ENCODE results near the gene PSD.

PSD gene

DNA sequence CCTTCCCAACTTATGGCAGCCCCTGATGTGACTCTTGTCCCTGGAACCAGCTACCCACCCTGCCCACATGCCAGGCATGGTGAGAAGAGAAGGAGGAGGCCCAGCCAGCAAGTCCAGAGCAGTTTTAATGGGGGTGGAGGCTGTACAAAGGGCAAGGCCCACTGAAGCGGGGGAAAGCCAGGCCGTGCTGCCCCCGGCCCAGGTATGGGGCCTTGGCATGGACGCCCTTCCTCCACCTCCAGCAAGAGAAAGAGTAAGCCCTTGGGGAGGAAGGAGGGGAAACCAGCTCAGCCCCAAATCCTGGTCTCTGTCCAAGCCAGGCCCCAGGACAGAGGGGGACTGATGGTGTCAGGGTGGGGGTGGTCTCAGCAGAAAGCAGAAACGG, 16.1 kb downstream of the PSD start:
- DNase-seq: no peak

DNA sequence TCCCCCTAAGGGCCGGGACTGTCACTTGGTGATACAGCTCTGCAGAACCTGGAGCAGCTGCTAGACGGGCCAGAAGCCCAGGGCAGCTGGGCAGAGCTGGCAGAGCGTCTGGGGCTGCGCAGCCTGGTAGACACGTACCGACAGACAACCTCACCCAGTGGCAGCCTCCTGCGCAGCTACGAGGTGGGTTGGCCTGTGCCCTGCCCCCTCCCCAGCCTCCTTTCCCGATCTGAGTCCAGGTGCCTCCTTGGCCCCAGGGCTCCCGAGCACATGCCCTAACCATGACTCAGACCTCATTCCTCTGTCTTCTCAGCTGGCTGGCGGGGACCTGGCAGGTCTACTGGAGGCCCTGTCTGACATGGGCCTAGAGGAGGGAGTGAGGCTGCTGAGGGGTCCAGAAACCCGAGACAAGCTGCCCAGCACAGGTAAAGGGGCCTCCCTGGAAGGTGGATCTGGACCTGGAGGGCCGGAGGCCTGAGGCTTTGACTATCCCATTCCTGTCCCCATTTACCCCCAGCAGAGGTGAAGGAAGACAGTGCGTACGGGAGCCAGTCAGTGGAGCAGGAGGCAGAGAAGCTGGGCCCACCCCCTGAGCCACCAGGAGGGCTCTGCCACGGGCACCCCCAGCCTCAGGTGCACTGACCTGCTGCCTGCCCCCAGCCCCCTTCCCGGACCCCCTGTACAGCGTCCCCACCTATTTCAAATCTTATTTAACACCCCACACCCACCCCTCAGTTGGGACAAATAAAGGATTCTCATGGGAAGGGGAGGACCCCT, 16.7 kb downstream of the PSD start:
- DNase-seq: no peak

DNA sequence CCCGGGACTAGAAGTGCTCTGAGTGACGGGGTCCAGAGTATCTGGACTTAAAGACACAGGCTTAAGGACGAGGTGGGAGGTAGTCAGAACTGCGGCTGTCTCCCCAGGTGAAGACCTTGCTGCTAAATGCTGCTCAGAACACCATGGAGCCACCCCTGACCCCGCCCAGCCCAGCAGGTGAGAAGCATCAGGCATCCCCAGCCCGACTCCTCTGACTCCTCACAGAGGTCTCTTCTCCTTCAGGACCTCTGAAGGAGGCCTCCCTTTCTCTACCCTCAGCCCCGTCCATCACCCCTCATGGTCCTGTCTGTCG, 17.3 kb downstream of the PSD start:
- no peak for DNase-seq

DNA sequence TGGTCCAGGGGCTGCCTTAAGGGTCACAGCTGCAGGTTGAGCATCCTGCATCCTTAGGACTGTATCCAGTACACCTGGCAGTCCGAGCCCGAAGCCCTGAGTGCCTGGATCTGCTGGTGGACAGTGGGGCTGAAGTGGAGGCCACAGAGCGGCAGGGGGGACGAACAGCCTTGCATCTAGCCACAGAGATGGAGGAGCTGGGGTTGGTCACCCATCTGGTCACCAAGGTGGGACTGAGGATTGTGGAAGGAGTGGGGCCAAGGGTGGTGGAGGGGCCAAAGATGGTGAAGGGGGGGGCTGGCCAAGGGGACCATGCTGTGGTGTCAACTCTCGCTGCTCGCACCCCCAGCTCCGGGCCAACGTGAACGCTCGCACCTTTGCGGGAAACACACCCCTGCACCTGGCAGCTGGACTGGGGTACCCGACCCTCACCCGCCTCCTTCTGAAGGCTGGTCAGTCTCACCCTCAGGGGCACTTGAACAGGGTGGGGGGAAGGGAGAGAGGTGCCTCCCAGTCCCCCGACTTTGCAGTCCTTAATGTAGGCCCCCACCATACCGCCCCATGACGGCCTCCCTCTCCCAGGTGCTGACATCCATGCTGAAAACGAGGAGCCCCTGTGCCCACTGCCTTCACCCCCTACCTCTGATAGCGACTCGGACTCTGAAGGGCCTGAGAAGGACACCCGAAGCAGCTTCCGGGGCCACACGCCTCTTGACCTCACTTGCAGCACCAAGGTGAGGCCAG, 17.8 kb downstream of the PSD start:
- no peak for DNase-seq

DNA sequence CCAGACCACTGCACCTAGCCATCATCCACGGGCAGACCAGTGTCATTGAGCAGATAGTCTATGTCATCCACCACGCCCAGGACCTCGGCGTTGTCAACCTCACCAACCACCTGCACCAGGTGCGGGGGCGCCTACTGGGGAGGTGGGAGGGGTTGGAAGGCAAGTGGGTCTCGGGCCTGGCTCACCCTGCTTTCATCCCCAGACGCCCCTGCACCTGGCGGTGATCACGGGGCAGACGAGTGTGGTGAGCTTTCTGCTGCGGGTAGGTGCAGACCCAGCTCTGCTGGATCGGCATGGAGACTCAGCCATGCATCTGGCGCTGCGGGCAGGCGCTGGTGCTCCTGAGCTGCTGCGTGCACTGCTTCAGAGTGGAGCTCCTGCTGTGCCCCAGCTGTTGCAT, 18.5 kb downstream of the PSD start:
- no peak for DNase-seq

DNA sequence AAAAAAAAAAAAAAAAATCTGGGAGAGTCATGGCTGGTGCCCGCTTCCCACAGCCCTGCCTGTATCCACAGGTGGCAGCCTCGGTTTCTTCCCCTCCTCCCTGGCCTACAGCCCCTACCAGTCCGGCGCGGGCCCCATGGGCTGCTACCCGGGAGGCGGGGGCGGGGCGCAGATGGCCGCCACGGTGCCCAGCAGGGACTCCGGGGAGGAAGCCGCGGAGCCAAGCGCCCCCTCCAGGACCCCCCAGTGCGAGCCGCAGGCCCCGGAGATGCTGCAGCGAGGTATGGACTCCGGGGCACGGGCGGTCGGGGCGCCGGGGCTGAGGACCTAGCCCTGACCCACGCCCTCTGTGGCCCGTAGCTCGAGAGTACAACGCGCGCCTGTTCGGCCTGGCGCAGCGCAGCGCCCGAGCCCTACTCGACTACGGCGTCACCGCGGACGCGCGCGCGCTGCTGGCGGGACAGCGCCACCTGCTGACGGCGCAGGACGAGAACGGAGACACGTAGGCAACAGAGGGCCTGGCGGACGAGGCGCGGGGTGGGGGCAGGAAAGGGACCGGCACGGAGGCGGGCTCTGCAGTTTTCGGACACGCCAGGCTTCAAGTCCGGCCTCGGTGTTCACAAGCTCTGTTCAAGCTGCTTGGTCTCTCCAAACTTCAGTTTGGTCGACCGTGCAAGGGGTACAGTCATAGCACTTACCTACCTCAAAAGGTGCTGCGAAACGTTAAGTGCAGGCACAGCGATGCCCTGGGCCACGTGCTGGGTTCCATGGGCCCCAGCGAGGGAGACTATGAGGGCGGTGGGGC, 19.2 kb downstream of the PSD start:
- DNase-seq: peak; percentile 87

DNA sequence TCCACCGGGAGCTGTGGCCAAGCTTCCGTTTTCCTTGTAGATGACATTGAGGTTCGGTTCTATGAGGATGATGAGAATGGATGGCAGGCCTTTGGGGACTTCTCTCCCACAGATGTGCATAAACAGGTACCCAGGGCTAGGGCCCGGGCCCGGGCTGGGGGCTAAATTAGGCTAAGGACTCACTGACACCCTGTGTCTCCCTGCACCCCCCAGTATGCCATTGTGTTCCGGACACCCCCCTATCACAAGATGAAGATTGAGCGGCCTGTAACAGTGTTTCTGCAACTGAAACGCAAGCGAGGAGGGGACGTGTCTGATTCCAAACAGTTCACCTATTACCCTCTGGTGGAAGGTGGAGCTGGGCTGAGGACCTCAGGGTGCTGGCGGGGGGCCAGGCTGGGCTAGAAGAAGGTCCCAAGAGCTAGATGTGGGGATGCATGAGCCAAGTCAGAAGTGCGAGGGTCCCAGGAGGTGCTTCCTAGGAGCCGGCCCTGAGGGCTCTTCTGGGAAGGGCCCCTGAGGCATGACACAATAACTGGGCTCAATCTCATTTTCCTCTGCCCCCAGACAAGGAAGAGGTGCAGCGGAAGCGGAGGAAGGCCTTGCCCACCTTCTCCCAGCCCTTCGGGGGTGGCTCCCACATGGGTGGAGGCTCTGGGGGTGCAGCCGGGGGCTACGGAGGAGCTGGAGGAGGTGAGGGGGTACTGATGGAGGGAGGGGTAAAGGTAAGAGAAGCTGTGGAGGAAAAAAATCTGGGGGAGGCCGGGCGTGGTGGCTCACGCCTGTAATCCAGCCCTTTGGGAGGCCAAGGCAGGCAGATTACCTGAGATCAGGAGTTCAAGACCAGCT, 20.2 kb downstream of the PSD start:
- no peak for DNase-seq

DNA sequence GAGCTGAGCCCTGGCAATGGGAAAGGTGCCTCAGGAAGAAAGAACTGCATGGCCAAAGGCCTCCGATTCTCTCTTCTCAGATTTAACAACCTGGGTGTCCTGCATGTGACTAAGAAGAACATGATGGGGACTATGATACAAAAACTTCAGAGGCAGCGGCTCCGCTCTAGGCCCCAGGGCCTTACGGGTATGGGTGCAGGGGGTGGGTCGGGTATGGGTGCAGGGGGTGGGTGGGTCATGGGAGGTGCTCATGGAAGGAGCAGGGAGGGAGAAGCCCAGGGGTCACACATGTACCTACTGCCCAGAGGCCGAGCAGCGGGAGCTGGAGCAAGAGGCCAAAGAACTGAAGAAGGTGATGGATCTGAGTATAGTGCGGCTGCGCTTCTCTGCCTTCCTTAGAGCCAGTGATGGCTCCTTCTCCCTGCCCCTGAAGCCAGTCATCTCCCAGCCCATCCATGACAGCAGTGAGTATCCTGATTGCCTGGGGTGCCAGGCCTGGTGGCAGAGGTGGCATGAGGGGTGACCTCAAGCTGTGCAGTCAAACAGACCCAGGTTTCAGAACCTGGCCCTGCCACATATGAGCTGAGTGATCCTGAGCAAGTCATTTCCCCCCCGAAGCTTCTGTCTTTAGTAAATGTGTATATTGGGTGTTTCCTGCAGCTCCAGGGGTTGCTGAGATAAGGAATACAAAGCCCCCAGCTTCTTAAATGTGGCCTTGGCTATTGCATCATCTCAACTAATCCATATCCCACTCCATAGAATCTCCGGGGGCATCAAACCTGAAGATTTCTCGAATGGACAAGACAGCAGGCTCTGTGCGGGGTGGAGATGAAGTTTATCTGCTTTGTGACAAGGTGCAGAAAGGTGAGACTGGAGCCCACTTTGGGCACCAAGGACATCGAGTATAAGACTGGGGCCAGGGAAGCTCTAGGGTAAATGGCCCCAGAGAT, 21.1 kb downstream of the PSD start:
- DNase-seq: no peak

DNA sequence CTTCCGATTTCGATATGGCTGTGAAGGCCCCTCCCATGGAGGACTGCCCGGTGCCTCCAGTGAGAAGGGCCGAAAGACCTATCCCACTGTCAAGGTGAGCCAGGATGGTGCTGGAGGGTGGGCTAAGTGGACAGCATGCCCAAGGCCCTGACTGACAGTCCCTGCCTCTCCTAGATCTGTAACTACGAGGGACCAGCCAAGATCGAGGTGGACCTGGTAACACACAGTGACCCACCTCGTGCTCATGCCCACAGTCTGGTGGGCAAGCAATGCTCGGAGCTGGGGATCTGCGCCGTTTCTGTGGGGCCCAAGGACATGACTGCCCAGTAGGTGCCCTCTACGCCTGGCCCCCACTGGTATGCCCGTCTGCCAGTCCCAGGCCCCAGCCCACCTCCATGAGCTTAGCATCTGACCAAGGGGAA, 21.8 kb downstream of the PSD start:
- no peak for DNase-seq

DNA sequence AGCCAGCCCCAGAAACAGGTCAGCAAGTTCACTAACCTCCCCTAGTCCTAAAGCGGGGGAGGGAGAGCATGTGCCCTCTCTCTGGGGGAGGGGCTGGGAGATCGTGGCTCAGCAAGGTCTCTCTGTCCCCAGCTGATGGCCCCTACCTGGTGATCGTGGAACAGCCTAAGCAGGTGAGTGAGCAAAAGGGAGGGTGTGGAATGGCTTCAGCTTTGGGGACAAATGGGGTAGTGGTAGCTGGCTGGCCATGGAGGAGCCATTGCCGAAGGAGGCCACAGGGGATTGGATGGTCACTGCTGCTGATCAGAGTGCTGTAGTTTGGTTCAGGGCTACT, 22.3 kb downstream of the PSD start:
- DNase-seq: no peak

DNA sequence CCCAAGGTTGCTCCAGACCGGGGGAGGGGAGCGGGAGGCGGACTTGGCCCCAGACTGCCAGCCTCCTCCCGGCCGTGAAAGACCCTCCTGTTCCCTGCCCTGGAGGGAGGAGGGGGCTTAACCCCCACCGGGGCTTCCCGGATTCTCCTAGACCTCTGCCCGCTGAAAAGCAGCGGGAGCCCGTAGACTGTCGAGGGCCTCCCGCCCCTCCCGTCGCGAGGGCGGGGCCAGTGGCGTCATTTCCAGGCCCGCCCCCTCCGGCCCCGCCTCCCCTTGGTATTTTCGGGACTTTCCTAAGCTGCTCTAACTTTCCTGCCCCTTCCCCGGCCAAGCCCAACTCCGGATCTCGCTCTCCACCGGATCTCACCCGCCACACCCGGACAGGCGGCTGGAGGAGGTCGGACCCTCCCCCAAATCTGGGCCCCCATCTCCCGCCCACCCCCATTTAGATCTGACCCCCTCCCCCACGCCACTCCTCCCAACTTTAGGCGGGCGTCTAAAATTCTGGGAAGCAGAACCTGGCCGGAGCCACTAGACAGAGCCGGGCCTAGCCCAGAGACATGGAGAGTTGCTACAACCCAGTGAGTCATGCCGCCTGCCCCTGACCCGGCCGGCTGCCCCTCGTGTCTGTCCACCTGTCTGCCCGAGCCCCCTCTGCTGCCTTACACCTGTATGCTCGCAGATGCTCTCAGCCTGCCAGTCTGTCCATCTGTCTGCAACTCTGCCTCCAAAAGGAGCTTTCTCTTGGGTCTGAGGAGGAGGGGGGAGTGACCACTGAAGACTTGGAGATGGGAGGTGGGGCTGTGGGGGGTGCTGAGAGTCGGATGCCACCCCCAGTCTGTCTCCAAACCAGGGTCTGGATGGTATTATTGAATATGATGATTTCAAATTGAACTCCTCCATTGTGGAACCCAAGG, 22.9 kb downstream of the PSD start, which contains the start of gene NFKB2:
Gene NFKB2, plus strand, starts transcription at position 306 of the 917 bp plus-strand sequence. Its CDS starts 255 bp downstream, at position 561.
- DNase-seq: peak; percentile 65

DNA sequence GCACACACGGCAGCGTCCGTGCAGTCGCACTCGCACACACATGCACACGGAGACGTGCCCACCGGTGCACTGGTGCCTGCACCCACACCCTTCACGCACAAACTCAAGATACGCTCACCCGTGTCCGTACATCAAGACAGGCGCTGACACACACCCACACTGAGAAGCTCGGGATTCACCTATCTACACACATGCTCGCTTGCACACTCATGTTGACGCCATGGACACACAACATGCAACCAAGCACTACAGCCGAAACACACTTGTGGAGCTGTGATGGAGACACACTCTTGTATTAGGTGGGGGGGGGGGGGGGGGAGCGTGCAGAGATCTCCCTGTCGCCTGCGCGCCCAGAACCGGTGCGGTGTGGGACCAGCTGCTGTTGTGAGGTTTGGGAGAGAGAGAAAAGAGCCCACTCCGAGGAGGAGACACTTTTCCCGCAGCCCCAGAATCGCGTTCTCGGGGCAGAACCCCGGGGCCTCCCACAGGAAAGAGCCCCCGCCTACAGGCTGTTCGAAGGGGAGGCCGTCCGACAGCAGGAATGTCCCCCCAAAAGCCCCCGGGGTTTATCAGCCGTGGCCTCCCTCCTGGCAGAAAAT, 23.7 kb downstream of the PSD start:
- DNase-seq: no peak

DNA sequence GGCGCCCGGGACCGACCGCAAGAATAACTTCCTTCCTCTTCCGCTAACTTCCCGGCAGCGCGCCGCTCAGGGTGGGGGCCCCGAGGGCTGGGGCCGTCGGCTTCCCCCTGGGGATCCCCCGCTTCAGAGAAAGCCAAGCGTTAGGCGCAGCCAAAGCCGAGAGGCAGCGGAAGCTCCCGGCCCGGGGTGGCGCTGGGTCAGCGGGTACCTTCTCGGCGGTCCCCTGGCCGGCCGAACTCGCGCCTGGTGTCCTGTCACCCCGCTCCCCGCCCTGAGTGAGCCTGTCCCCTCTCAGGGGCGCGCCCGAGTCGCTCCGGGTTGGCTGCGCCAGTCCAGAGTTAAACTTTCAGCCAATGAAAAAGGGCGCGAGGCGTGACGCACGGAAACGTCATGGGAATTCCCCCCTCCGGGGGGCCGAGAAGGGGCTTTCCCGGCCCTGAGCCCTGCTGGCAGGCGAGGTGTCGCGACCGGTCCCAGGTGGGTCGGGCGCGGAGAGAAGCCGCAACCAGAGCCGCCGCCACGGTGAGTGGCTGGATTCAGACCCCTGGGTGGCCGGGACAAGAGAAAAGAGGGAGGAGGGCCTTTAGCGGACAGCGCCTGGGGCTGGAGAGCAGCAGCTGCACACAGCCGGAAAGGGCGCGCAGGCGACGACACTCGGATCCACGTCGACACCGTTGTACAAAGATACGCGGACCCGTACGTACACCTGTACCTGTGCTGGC, 24.3 kb downstream of the PSD start:
- DNase-seq: peak; percentile 77

DNA sequence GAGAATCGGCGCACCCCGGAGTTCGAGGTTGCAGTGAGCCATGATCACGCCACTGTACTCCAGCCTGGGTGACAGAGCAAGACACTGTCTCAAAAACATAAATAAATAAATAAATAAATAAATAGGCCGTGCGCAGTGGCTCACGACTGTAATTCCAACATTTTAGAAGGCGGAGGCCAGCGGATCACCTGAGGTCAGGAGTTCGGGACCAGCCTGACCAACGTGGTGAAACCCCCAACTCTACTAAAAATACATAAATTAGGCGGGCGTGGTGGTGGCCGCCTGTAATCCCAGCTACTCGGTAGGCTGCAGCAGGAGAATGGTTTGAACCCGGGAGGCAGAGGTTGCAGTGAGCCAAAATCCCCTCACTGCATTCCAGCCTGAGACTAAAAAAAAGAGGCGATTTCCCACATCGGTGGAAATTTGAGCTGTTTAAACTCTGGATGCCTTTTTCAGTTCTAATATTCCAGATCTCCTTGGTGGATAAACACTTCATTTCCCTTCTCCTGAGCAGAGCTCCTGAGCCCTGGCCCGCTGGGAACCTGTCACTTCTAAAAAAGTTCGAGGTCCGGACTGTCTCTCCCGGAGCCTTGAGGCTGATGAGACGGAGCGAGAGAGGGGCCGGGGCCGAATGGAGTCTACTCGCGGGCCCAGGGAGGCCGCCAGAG, 25.0 kb downstream of the PSD start:
- no peak for DNase-seq

DNA sequence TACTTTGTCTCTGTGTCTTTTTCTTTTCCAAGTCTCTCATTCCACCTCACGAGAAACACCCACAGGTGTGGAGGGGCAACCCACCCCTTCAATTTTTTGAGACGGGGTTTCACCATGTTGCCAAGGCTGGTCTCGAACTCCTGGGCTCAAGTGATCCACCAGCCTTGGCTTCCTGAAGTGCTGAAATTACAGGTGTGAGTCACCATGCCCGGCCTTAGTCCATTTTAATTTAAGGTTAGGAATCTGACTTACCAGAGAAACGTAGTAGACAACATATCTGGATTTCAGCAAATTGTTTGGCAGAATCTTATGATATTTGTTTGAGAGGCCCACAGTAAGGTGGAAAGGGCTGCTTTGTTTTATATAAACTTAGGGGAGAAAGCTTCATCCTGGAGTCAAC, 26.3 kb downstream of the PSD start:
- DNase-seq: no peak

DNA sequence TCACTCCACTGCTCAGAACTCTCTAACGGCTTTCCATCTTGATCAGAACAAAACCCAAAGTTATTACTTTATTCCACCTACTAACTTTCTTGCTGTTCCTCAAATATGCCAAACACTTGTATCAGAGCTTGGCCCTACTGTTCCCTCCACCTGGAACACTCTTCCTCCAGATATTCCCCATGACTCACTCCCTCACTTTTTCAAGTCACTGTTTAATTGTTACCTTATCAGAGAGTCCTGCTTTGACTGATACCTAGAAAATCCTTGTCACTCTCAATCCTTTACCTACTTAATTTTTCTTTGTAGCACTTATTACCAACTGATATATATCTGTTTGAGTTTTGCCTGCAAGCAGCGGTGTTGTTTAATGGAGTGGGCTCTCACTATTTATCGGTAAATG, 28.7 kb downstream of the PSD start:
- no peak for DNase-seq

DNA sequence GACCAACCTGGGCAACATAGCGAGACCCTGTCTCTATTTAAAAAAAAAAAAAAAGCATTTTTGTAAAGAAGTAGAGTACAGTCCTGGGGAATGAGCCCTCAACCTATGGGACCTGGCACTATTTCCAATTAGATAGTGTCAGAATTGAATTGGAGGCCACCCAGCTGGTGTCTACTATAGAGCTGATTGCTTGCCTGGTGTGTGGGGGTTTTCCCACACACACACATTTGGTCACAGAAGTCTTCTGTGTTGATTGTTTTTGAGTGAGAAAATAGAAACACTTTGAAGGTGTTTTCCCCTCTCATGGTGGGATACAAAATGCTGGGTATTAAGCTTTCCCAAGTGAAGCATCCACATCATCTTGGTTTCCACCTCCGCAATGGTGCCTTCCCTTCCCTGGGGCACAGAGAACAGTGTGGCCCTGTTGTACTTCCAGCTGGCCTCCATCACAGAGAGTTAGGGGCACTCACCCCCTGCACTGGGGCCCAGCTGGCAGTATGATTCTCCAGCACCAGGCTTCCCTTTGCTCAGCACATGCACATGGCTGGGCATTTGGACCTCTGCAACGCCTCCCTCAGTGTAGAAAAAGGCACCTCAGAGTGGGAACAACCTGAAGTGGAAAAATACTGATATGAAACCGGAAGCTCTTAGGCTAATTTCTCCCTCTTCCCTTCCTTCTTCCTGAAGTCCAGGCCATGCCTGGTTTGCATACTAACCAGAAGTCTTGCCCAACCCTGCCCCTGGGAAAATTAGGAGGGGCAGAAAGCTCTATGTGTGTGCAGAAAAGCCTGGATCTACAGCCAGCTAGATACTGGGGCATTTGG, 33.8 kb downstream of the PSD start:
- DNase-seq: no peak

DNA sequence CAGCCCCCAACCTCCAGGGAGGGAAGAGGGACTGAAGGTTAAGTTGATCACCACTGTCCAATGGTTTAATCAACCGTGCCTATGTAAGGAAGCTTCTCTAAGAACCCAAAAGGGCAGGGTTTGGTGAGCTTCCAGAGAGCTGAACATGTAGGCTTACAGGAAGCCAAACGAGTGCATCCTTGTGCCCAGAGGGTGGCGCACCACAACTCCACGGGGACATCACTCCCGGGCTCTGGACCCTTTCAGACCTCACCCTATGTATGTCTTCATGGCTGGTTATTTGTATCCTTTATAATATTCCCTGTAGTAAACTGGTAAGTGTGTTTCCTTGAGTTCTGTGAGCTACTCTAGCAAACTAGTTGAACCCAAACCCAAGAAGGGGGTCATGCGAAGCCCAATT, 34.5 kb downstream of the PSD start:
- no peak for DNase-seq
